GM23248 (cell line): ENCODE results near the gene RAMACL.

ENCODE experiments used
- EZH2 ChIP-seq: fragments of 200-600 bp; sonication (generic); IDR thresholded peaks from 2 replicates; pipeline ENCODE4 v1.6.1; 2018; ENCODE audit warnings: antibody characterized with exemption, mild to moderate bottlenecking; ENCODE audit not compliant: insufficient read depth, poor library complexity, severe bottlenecking
- EZH2phosphoT487 ChIP-seq: fragments of 200-600 bp; sonication (generic); IDR thresholded peaks from 2 replicates; pipeline ENCODE4 v1.6.1; 2018; ENCODE audit warnings: antibody characterized with exemption, moderate library complexity, mild to moderate bottlenecking, low read depth; ENCODE audit not compliant: insufficient read depth

- TF ChIP-seq EZH2, result no peak
- TF ChIP-seq EZH2phosphoT487, result no peak
Measured at GRCh38 chr6:166558156-166559005, 28.1 kb downstream of the RAMACL start.
